Measurements from ENCODE around the gene RMND5A.

- TF ChIP-seq POLR2A (IDR thresholded peaks at IDR 0.05; ENCODE audit: low read length) = no peak
- no peak for TF ChIP-seq GATA1 (IDR thresholded peaks at IDR 0.05; ENCODE audit: low read depth, low read length)
These were observed 24.9 kb upstream of the RMND5A start for GRCh38 chr2:86695053-86695691.

Measured in erythroblast (primary cell).